Thyroid gland (tissue), 4 donors: ENCODE results near the gene RASA3.

Experiments used
- CTCF ChIP-seq, 6 experiments: fragments of 200-600 bp in 3 of 6; fragments of 450-650 bp in 3 of 6; sonication (generic) in 3 of 6; IDR thresholded peaks; one replicate each; pipeline ENCODE4 v1.5.1; 2016 to 2019; ENCODE audit warnings: antibody characterized with exemption in 6 of 6, mild to moderate bottlenecking in 2 of 6, inconsistent platforms in 1 of 6, moderate library complexity in 1 of 6
- POLR2A ChIP-seq, 2 donors: fragments of 450-650 bp; IDR thresholded peaks; one replicate each; pipeline ENCODE4 v1.6.1; 2017; ENCODE audit warnings: antibody characterized with exemption in 2 of 2, mild to moderate bottlenecking in 2 of 2, moderate library complexity in 1 of 2

GRCh38 chr13:114022309-114022669 lies 110.1 kb downstream of the RASA3 start:
- TF ChIP-seq CTCF (IDR thresholded peaks at IDR 0.05) (no peak), POLR2A (IDR thresholded peaks at IDR 0.05) (no peak)
